ENCODE results near the gene ZNF440.
"Not testable (repeated sequence)": the region's sequence is repeated elsewhere in the genome, so short reads cannot be mapped to it uniquely, and the experiment has no call there.

Gene ZNF440

DNA sequence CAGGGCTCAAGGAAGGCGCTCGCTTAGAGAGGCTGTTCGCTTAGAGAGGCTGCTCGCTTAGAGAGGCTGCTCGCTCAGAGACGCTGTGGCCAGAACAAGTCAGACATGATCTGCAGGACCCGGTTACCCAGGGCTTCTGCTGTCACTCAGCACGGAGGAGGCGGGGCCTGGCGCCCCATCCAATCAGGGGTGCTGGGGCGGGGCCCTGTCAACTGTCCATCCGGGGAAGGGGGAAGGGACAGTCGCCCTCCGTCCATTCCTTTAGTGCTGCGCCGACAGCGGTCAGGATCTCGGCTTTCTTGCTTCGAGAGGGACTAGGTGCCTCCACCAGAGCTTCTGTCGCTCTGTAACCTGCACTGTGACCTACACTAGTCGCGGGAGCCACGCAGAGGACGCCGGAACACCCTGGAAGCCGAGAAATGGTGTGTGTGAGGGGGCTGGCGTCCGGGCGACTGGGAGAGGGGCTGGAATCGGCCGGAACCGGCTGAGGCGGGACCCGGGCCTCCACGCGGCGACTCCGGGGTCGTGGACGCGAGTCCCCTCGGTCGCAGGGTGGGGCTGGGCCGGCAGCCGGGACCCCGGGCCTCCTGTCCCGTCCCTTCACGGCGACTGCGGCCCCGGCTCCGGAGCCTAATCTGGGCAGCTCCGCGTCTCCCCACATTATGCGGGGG is at the start of gene ZNF440:
Gene ZNF440, plus strand, starts transcription at position 245 of the 671 bp plus-strand sequence. Its CDS starts 175 bp downstream, at position 420.
- intact Hi-C loops (cut with DNase I; ENCODE audit: low total_unique reads) = no loop called here
- DNase-seq = peak; percentile 97 to 98
- TF ChIP-seq, protein P1, sequence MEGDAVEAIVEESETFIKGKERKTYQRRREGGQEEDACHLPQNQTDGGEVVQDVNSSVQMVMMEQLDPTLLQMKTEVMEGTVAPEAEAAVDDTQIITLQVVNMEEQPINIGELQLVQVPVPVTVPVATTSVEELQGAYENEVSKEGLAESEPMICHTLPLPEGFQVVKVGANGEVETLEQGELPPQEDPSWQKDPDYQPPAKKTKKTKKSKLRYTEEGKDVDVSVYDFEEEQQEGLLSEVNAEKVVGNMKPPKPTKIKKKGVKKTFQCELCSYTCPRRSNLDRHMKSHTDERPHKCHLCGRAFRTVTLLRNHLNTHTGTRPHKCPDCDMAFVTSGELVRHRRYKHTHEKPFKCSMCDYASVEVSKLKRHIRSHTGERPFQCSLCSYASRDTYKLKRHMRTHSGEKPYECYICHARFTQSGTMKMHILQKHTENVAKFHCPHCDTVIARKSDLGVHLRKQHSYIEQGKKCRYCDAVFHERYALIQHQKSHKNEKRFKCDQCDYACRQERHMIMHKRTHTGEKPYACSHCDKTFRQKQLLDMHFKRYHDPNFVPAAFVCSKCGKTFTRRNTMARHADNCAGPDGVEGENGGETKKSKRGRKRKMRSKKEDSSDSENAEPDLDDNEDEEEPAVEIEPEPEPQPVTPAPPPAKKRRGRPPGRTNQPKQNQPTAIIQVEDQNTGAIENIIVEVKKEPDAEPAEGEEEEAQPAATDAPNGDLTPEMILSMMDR (IDR thresholded peaks at IDR 0.05) = peak in 1 of 2 experiments; percentile 19
- Histone ChIP-seq H3K9me3 (no peaks in the 10 kb centered on the region), H3K27me3 (no peaks in the 10 kb centered on the region), H3K27ac (peak within 1 kb of the TSS; percentile 91 to 92), H3K4me3 (peak within 1 kb of the TSS; percentile 65 to 86), H3K4me1 (peaks cover 0 to 23% (median 9%) of the 10 kb centered on the region in 4 donors), H3K36me3 (peaks cover 0 to 8% (median 0%) of the 10 kb centered on the region in 3 donors)

DNA sequence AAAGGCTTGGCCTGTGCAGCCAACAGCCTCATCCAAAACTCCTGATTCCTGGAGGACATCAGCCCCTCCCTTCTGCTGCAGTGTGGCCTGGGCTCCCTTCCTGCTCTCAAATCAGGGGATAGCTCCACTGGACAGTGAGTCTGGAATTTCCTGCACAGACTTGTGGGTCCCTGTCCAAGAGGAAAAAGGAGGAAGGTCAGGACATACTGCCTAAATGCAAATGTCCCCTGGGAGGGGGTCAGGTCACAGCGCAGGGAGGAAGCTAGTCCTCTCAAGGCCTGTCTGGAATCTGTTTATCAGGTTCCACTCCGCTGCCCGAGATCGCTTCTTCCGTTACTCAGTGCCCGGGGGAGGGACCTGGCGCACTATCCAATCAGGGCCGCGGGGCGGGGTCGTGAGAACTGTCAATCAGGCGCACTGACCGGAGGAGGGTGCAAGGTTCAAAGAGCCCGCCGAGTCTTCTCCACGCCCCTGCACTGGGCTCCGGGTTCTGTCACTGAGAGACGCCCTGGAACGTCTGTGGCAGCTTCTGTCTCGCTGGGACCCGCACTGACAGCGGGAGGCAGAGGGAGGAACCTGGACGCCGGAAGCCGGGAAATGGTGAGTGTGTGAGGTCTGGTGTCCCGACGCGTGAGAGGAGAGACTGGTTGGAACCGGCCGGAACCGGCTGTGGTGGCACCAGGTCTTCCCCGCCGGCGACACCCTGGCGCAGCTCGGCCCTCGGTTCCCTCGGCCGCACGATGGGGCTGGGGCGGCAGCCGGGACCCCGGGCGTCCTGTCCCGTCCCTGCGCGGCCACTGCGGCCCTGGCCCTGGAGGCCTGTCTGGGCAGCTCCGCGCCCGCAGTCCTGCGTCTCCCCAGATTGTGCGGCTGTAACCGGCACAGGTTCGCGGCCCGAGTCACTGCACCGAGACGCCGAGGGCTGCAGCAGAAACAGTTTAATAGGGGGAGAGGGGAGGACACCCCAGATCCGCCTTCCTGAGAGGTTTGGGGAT is 47.2 kb upstream of the ZNF440 start, which contains the start of gene ZNF441:
Gene ZNF441, plus strand, starts transcription at position 404 of the 995 bp plus-strand sequence. Its CDS starts 194 bp downstream, at position 598.
- H3K9me3 ChIP-seq = peaks cover 0 to under 1% (median 0%) of the 10 kb centered on the region in 3 donors
- H3K4me3 ChIP-seq = peak within 1 kb of the TSS; percentile 82 to 85
- H3K27me3 ChIP-seq = no peaks in the 10 kb centered on the region
- TF ChIP-seq, protein P1 (IDR thresholded peaks at IDR 0.05) = no peak
- H3K27ac ChIP-seq = peak within 1 kb of the TSS; percentile 97
- H3K36me3 ChIP-seq = no peaks in the 10 kb centered on the region
- peak; percentile 99 for DNase-seq
- peaks cover 0 to 18% (median 14%) of the 10 kb centered on the region in 4 donors for H3K4me1 ChIP-seq
- intact Hi-C loops (cut with DNase I; ENCODE audit: low total_unique reads) = loop anchor here (1.0 kb wide), 1 partner anchor 28 kb away; no protein-coding TSS in a partner anchor

DNA sequence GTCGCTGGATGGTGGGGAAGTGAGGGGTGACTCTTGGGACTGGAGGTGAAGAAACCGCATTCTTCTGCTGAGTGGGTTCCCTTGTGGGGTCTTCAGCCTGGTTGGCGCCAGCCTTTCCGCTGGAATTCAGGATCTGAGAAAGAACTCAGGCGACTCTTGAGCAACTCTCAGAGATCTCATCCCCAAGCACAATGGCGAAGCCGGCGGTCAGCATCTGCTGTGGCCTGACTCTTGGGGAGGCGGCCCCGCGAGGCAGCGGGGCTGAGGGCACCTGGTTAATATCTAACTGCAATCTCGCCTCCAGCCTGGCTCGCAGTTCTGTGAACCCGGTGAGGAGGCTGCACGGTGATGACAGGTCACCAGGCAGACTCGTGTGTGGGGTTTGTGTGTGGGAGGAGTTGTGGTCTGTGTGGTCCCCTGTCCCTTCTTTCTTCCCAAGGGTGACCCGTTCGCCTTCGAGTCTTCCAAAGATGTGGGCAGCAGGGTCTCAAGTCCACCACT is 46.4 kb upstream of the ZNF440 start:
- DNase-seq = peak; percentile 45 to 66
- TF ChIP-seq, protein P1 (IDR thresholded peaks at IDR 0.05) = no peak
- intact Hi-C loops (cut with DNase I; ENCODE audit: low total_unique reads) = no loop called here
- Histone ChIP-seq H3K36me3 (peaks cover 0 to 7% (median 0%) of the 10 kb centered on the region in 3 donors), H3K4me3 (peak overlapping the region; percentile 82 to 85), H3K9me3 (peaks cover 0 to 8% (median 0%) of the 10 kb centered on the region in 3 donors), H3K27me3 (no peaks in the 10 kb centered on the region), H3K4me1 (peaks cover 0 to 18% (median 14%) of the 10 kb centered on the region in 4 donors), H3K27ac (peak overlapping the region; percentile 97)

DNA sequence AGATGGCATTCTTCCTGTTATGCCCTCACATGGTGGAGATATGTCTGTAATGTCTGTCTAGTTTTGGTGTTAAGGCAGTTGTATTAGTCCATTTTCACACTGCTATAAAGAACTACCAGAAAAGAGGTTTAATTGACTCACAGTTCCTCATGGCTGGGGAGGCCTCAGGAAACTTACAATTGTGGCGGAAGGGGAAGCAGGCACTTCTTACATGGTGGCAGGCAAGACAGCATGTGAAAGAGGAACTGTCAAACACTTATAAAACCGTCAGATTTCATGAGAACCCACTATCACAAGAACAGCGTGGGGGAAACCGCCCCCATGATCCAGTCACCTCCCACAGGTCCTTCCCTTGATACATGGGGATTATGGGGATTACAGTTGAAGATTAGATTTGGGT is 44.1 kb upstream of the ZNF440 start:
- no peak for DNase-seq
- Histone ChIP-seq H3K27me3 (no peaks in the 10 kb centered on the region), H3K27ac (no peak overlapping the region), H3K36me3 (peaks cover 0 to 13% (median 4%) of the 10 kb centered on the region in 3 donors), H3K9me3 (peaks cover 0 to 26% (median 8%) of the 10 kb centered on the region in 3 donors), H3K4me3 (no peak overlapping the region), H3K4me1 (peaks cover 0 to 18% (median 14%) of the 10 kb centered on the region in 4 donors)
- intact Hi-C loops (cut with DNase I; ENCODE audit: low total_unique reads) = no loop called here
- TF ChIP-seq, protein P1 (IDR thresholded peaks at IDR 0.05) = no peak

DNA sequence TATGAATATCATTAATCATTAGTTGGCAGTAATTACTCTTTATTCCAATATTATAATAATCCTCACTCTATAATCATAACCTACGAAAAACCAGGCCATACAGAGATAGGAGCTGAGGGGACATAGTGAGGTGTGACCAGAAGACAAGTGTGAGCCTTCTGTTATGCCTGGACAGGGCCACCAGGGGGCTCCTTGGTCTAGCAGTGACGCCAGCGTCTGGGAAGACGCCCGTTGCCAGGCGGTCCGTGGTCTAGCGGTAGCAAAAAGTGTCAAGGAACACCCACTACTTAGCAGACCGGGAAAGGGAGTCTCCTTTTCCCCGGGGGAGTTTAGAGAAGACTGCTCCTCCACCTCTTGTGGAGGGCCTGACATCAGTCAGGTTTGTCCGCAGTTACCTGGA is 42.6 kb upstream of the ZNF440 start:
- H3K27me3 ChIP-seq; DNase-seq; H3K27ac ChIP-seq; H3K4me3 ChIP-seq; intact Hi-C loops (cut with DNase I; ENCODE audit: low total_unique reads): not testable (repeated sequence)
- Histone ChIP-seq H3K4me1 (peaks cover 0 to 15% (median 12%) of the 10 kb centered on the region in 4 donors), H3K9me3 (peaks cover 0 to 41% (median 21%) of the 10 kb centered on the region in 3 donors), H3K36me3 (peaks cover 1 to 26% (median 11%) of the 10 kb centered on the region in 3 donors)

DNA sequence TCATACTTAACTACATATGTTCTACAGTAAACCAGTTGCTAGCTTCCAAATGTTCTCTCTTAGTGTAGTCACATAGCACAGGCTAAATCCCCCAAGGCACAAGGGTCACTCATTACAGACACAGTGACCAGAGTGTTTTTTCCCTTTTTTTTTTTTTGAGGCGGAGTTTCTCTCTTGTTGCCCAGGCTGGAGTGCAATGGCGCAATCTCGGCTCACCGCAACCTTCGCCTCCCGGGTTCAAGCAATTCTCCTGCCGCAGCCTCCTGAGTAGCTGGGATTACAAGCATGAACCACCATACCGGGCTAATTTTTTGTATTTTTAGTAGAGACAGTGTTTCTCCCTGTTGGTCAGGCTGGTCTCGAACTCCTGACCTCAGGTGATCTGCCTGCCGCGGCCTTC is 37.4 kb upstream of the ZNF440 start:
- H3K4me3 ChIP-seq; H3K27ac ChIP-seq; DNase-seq; H3K4me1 ChIP-seq; intact Hi-C loops (cut with DNase I; ENCODE audit: low total_unique reads); H3K27me3 ChIP-seq: not testable (repeated sequence)
- Histone ChIP-seq H3K36me3 (peaks cover 53 to 78% (median 63%) of the 10 kb centered on the region in 3 donors), H3K9me3 (peaks cover 3 to 93% (median 57%) of the 10 kb centered on the region in 3 donors)

All from tibial artery (tissue), 4 donors.